NCI-H128 (cell line): ENCODE results near the gene KRT3.

Source experiments
- DNase-seq: peaks from one replicate; lab custom pipeline; 2025; ENCODE audit not compliant: unreplicated experiment; lab: John Stamatoyannopoulos, UW

The KRT3 gene

DNA sequence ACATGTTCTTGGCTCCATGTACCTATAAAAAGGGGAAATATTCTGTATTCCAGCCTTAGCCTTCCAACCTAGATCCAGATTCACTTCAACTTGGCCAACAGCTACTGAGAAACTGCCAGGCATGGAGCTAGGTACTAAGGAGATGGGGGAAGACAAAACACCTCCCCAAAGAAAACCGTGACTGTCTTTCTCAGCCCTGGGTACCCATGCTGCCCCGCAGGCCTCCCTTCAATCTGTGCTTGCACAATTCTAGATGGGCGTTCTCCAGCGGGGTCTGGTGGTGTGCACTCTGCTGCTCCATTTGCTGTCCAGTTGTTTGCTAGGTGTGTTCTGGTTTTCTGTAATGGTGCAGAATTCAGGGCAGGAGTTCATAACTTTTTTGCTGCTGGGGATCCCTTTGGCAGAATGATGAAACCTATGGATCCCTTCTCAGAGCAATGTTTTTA lies 18.8 kb upstream of the KRT3 start:
- DNase-seq, result no peak

- no peak for DNase-seq
Measured at GRCh38 chr12:52813885-52814709, 18.2 kb upstream of the KRT3 start, which contains the start of gene KRT4. KRT4 (minus strand) TSS chr12:52814116; CDS start chr12:52814058, 58 bp downstream.

DNA sequence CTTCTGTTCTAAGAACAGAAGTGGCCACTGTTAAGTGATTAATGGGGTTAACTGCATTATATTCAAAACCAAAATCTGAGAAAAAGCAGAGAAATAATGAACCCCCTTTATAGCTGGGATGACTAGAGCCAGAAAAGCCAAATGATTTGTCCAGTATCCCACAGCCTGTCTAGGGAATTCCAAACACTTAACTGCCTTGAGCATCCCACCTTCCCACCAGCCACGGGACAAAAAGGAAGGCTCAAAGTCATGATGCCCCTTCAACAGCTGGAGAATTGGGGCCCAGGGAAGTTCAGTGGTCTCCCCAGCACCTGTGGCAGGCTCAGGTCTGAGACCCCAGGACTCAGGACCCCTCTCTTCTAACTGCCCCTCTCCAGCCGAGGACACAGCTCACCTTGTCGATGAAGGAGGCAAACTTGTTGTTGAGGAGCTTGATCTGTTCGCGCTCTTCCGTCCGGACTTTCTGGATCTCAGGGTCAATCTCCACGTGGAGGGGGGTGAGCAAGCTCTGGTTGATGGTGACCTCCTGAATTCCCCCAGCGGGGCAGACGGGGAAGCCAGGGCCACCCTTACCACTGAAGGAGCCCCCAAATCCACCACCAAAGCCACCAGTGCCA lies 17.4 kb upstream of the KRT3 start:
- no peak for DNase-seq

GRCh38 chr12:52812749-52813148 lies 16.8 kb upstream of the KRT3 start:
- no peak for DNase-seq

GRCh38 chr12:52812073-52812400 lies 16.1 kb upstream of the KRT3 start:
- DNase-seq, result no peak

DNA sequence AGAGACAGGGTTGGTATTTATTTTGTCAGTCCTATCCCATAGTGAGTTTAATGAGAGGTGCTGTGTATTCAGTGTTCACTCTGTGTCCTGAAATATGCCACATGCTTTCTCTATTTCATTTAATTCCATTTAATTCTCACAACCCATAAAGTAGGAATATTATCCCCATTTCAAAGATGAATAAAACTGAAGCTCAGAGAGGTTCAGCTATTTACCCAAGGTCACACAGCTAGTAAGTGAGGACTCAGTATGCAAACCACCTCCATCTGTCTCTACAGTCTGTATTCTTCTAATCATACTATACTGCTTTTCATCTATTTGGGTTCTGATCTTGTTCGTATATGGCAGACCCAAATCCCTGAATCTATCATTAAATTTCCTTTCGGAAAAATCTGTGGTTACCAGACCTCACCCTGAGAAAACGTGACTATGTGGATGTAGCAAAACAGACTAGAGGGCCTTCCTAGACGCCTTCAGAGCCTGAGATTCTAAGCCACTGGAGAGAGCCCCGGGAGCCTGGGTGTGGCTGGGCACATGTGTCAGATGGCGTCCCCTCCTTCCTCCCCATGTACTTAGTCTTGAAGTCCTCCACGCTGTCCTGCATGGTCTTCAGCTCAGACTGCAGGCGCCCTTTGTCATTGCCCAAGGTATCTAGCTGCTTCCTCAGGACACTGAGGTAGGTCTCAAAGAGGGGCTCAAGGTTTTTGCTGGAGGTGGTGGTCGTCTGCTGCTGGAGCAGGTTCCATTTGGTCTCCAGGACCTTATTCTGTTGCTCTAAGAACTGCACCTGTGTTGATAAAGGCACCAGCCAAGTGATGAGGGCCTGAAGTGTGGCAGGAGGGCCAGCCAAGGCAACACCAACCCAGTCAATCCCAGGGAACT lies 15.5 kb upstream of the KRT3 start:
- no peak for DNase-seq

DNA sequence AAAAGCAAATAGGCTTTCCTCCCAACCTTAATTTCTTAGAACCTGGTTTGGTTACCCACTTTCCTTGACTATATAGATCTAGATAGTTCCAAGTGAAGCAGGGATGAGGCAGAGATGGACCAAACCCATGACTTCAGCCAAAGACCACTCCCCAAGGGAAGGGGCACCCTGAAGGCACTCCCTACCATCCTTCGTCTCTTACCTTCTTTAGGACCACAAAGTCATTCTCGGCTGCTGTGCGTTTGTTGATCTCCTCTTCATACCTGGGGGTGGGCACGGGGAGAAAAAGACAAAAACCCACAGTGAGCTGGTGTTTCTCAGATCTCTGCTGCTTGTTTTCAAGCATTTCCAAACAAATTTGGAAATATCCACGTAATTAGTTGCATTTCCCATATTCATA lies 14.6 kb upstream of the KRT3 start:
- DNase-seq, result no peak

DNA sequence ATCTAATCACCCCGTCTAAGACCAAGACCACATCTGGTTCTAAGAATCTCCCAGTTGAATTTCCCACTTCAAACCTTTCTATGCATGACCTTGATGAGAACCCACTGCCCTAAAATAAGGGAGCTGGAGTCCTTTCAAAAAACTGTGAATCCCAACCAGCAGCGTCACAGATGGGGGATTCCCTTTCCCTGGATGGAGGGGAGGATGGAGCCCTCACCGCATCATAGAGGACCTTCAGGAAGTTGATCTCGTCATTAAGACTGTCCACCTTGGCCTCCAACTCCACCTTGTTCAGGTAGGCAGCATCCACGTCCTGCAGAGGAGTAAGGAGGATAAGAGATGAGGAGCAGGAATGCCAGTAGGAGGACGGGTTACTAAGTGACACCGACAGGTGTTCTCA lies 13.2 kb upstream of the KRT3 start:
- no peak for DNase-seq

DNA sequence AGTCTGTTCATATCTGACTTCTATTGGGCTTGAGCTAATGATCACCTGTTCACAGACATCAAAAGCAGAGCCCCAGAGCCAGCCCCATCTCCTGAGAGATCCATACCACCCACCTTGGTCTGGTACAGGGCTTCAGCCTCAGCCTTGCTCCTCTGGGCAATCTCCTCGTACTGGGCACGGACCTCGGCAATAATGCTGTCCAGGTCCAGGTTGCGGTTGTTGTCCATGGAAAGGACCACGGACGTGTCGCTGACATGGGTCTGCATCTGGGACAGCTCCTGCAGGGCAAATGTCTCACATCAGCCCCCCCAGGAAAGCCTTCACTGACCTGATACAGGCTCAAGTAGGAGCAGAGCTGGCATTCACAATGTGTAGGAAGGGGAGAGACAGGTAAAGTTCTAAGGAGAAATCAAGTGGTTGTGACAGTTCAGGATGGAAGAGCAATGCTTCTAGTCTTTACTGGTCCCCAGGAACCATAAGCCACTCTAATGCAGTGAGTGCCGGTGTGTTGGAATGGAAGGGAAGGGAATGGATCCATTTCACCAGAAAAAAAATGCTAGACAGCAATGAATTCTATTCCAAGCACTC lies 12.8 kb upstream of the KRT3 start:
- no peak for DNase-seq

DNA sequence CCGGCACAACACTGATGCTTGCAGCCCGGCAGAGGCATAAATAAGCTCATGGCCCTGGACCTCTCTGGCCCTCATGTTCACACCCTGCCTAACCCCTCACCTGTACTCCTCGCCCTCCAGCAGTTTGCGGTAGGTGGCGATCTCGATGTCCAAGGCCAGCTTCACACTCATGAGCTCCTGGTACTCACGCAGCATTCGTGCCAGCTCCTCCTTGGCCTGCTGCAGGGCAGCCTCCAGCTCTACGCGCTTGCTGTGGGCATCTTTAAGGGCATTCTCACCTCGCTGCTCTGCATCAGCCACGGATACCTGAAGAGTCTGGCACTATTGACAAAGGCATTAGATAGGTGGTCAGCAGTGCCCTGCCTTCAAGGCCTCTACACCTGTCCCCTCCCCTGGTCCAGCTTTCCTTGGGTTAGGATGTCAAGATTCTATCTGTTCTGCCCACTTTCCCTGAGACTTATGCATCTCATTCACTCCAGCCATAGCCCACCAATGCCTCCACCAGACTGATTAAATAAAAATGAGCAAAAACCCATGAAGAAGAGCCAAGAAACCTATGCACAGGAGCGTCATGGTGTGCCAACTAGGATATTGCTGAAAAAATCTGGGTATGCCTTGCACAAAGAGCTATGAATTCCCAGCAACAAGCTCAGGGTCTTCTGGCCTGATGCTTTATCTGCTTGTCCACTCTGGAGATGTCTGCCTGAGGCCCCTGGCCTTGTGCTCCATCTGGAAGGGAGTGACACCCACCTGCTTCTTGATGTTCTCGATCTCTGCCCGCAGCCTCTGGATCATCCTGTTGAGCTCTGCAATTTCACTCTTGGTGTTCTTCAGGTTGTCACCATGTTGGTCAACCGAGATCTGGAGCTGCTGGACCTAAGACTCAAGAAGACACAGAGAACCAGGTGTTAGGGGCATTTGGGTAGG lies 11.9 kb upstream of the KRT3 start:
- no peak for DNase-seq

- no peak for DNase-seq
Measured at GRCh38 chr12:52806821-52807543, 11.1 kb upstream of the KRT3 start.

DNA sequence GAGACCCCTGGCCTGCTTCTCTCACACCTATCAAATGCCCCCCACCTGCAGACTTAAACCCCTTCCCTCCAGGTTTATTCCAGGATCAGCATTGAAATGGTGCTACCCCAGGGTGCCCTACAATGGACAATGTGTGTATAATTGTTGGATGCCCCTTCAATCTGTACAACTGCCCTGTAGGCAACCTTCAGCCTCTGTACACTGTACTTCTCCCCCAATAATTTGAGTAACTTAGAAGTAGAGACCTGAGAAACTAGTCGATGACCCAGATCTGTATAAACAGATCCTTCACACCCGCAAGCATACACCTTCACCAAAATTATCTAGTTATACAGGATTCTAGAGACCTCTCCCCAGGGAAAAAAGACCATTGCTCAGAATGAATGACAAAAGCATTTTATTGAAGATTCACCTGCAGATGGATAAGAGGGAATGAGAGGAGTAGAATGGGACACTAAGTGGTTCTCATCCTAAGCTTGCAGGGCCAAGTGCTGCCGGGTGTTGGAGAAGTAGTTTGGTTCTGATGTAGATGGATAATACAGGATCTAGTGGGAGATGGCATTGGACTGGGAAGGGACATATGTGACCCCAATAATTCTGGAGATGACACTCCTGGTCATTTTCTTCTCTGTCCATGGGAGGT lies 10.4 kb upstream of the KRT3 start:
- no peak for DNase-seq

- DNase-seq, result no peak
Measured at GRCh38 chr12:52805739-52806138, 9.8 kb upstream of the KRT3 start.

DNA sequence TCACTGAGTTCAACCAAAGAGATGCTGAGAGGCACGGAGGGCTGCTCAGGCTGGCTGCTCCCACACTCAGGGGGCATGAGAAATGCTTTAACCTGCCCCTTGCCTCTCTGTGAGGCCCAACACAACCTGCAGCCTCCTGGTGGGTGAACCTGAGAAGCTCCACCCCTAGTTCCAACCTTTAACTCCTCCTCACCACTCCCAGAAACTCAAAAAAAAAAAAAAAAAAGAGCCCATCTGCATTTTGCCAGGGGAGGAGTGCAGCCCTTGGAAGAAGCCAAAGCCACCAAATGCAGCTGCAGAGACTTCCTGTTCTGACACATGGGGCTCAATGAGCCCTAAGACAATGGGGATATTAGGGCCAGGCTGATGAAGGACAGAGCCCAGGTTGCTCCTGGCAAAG lies 9.1 kb upstream of the KRT3 start:
- DNase-seq, result no peak

DNA sequence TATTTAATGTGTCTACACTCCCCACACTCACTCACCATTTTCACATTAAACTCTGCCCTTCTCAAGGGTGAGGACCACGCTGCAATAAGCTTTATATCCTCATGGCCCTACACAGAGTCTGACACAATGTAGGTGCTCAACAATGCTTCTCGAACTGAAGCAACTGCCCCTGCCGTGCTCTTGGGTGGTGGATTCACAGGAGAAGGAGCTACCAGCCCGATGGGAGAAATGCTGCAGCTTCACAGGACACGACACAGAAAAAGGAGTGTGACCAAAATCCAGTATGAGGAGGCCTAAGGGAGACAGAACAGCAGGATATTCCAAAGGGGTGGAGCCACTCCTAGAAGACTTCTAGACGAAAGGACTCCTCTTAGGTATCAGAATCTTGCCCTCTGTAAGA lies 6.5 kb upstream of the KRT3 start:
- DNase-seq, result no peak

GRCh38 chr12:52801773-52802172 lies 5.9 kb upstream of the KRT3 start:
- no peak for DNase-seq

DNA sequence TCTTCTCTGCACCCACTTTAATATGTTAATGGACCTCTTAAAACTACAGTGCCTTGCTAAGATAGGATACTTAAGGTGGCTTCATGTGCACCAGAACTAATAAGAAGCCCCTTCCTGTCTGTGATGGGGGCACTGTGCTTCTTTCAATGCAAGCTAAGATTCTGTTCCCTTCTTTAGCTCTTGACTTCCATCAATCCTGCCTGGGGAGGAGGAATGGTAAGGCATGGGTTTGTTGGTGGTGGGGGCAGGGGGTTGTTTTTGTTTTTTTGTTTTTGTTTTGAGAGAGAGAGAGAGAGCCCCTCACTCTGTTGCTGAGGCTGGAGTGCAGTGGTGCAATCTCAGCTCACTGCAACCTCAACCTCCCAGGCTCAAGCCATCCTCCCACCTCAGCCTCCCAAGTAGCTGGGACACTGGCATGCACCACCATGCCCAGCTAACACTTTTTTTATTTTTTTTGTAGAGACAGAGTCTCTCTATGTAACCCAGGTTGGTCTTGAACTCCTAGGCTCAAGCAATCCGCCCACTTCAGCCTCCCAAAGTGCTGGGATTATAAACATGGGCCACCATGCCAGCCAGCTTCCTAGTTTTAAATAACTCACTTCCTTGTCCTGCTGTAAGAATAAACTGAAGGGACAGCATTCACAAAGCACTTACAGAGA lies 4.5 kb upstream of the KRT3 start:
- no peak for DNase-seq

DNA sequence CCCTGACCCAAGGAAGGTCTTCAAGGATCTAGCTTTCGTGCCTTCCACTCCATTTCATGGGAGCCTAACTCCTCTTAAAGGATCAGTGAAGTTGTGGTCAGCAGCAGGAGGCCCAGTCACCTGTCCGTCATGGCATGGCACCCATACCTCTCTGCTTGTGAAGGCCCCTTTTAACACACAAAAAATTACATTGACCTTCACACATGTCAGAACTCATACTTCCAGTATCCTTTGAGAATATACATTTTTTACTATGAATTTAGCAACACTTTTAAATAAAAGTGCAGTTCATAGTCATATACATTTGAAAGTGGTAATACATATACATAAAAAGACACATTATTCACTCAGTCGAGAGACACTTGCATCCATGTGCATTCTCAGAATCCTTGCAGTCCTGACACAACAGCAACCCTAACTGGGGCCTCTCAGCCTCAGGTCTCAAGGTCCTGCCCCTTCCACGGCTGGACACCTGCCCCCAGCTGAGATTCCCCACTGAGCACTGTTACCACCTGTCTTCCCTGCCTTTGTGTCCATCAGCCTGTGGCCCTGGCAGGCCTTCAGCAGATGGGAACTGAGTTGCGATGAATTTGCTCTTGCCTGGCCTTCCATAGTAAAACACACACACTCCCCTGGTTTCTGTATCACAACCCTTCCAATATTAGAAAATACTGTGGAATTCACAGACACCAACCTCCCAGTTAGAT lies 3.7 kb upstream of the KRT3 start:
- DNase-seq, result no peak
